ENCODE data around the gene GALR3. TPM values are rescaled to one million over a fixed set of nuclear protein-coding genes. Genes with fewer than 3 reads are reported as not detected.
A peak's percentile ranks its signal among the peaks of the same experiment; 100 is the strongest.

Gene GALR3
- total and polyA plus RNA-seq, 2 of the 4 experiments (the other 2 are of a cell fraction), result not detected

- ChIA-PET POLR2A (ENCODE audit: unreplicated experiment) (no interaction called here), CTCF (interaction anchor here (0.7 to 3.7 kb wide), 3 partner anchors 9 to 47 kb away, joined by 4 to 21 read pairs (median 10); partner anchors contain the start of gene GCAT)
- Histone ChIP-seq H2BK5ac (ENCODE audit: low read depth, low read length, poor library complexity, severe bottlenecking) (no peak overlapping the region), H3K14ac (replicated peaks; ENCODE audit: low read depth, low read length) (no peak overlapping the region), H4K91ac (ENCODE audit: insufficient read depth, low read depth, low read length) (no peak overlapping the region), H2BK15ac (ENCODE audit: low read depth, low read length) (no peak overlapping the region), H4K20me1 (ENCODE audit: insufficient read depth, low read length) (no peaks in the 10 kb centered on the region), H3K4me2 (ENCODE audit: low read depth, low read length) (no peak overlapping the region), H3K4ac (ENCODE audit: low read depth, low read length) (no peak overlapping the region), H3K23ac (ENCODE audit: low read depth, low read length) (no peak overlapping the region), H3K56ac (ENCODE audit: extremely low read depth, insufficient read depth, low read length) (no peak overlapping the region), H3K4me3 (ENCODE audit: insufficient read depth, low read depth, low read length) (no peak overlapping the region), H3K9ac (ENCODE audit: low read depth, low read length) (no peak overlapping the region), H2BK120ac (ENCODE audit: low read depth, low read length) (no peak overlapping the region), H4K5ac (ENCODE audit: low read depth, low read length) (no peak overlapping the region), H3K9me3 (ENCODE audit: control insufficient read depth, insufficient read depth, low read length) (no peaks in the 10 kb centered on the region), H3K36me3 (ENCODE audit: control insufficient read depth, insufficient read depth, low read length) (peaks cover 7% of the 10 kb centered on the region; the same call in 1 of the 2 replicates), H3K9me1 (ENCODE audit: insufficient read depth, low read length) (no peaks in the 10 kb centered on the region), H3K27ac (ENCODE audit: insufficient read depth, low read length) (no peak overlapping the region), H2BK20ac (ENCODE audit: low read depth, low read length) (no peak overlapping the region), H3K79me1 (ENCODE audit: low read depth in 1 of 2, low read length in 2 of 2) (no peaks in the 10 kb centered on the region), H2AK5ac (ENCODE audit: low read depth, low read length) (no peak overlapping the region), H2AFZ (replicated peaks; ENCODE audit: low read length, poor library complexity) (no peak overlapping the region), H3K4me1 (ENCODE audit: control insufficient read depth, insufficient read depth, low read length) (peaks cover 10% of the 10 kb centered on the region), H2AK9ac (replicated peaks; ENCODE audit: low read depth, low read length, poor library complexity) (peak overlapping the region; percentile 13), H4K8ac (ENCODE audit: low read depth in 2 of 2, low read length in 2 of 2) (no peak overlapping the region), H3K27me3 (ENCODE audit: control insufficient read depth, insufficient read depth, low read length) (peaks cover 3% of the 10 kb centered on the region; the same call in 1 of the 2 replicates), H3K18ac (ENCODE audit: low read depth, low read length) (no peak overlapping the region)
- dilution Hi-C loops (cut with HindIII; ENCODE audit: low sequenced_read_pairs, unreplicated experiment), result no loop called here
- in situ Hi-C loops (cut with MboI; ENCODE audit: low sequenced_read_pairs), result loop anchor here (5.0 kb wide), 1 partner anchor 51 kb away; no protein-coding TSS in a partner anchor
- no TSS peak for BruUV-seq (replicated peaks)
- DNase-seq (no peak), ATAC-seq (ENCODE audit: low read depth) (no peak)
- 90% methylated on average over 6 of the region's 23 CpGs; no CpG with 5 or more reads in 1 of the 2 experiments for WGBS, 2 experiments (ENCODE audit: extremely low coverage in 2 of 2, insufficient read length in 1 of 2)
- intact Hi-C loops (cut with micrococcal nuclease), result loop anchor here (1.0 to 5.0 kb wide), 3 partner anchors 47 to 149 kb away; no protein-coding TSS in a partner anchor
- TF ChIP-seq USF2 (IDR thresholded peaks at IDR 0.05; ENCODE audit: low read depth, low read length) (no peak), SMC3 (IDR thresholded peaks at IDR 0.05; ENCODE audit: low read depth, low read length) (no peak), ELK1 (IDR thresholded peaks at IDR 0.05; ENCODE audit: borderline replicate concordance, low read depth, low read length) (no peak), RFX5 (IDR thresholded peaks at IDR 0.05; ENCODE audit: low read depth, low read length) (no peak), CHD1 (IDR thresholded peaks at IDR 0.05; ENCODE audit: low read depth, low read length) (no peak), POLR2A (IDR thresholded peaks at IDR 0.05; ENCODE audit: low read depth, low read length) (no peak), MXI1 (IDR thresholded peaks at IDR 0.05; ENCODE audit: borderline replicate concordance, low read depth, low read length) (no peak), RCOR1 (IDR thresholded peaks at IDR 0.05; ENCODE audit: insufficient replicate concordance, low read length) (no peak), BHLHE40 (IDR thresholded peaks at IDR 0.05; ENCODE audit: low read depth, low read length) (no peak), MAZ (IDR thresholded peaks at IDR 0.05; ENCODE audit: borderline replicate concordance, low read depth, low read length) (no peak), CTCF (conservative IDR thresholded peaks at IDR 0.05; ENCODE audit: low read depth, low read length) (no peak), NFE2L2 (IDR thresholded peaks at IDR 0.05; ENCODE audit: low read depth, low read length) (no peak), CEBPB (IDR thresholded peaks at IDR 0.05; ENCODE audit: low read depth, low read length) (no peak), FOS (IDR thresholded peaks at IDR 0.05; ENCODE audit: low read depth, low read length) (no peak), RAD21 (IDR thresholded peaks at IDR 0.05; ENCODE audit: low read length) (no peak)
These were observed 6.5 kb upstream of the GALR3 start for GRCh38 chr22:37816543-37817180.

Measured in IMR-90 (cell line).